A673 (cell line): ENCODE results near the gene IGSF6.

ENCODE experiments used
- CTCF ChIP-seq: fragments of 300-800, 200-600 bp; sonication (generic); conservative IDR thresholded peaks from 2 replicates; pipeline ENCODE4 v1.5.1; 2017; ENCODE audit warnings: low read depth, mild to moderate bottlenecking, antibody characterized with exemption, low read length, moderate library complexity, mixed read lengths
- EZH2 ChIP-seq: fragments of 200-600 bp; sonication (generic); IDR thresholded peaks from 2 replicates; pipeline ENCODE4 v1.6.1; 2017; ENCODE audit warnings: borderline replicate concordance, low read depth, mild to moderate bottlenecking, mixed read lengths, antibody characterized with exemption, low read length; ENCODE audit not compliant: poor library complexity, severe bottlenecking

GRCh38 chr16:21697032-21697431 is 44.6 kb upstream of the IGSF6 start:
- TF ChIP-seq CTCF (no peak), EZH2 (no peak)
